Ovary (tissue), 9 donors: ENCODE data around the gene RNF38. TPM values are rescaled to one million over a fixed set of nuclear protein-coding genes. Genes with fewer than 3 reads are reported as not detected.
"Not testable (repeated sequence)": the region's sequence is repeated elsewhere in the genome, so short reads cannot be mapped to it uniquely, and the experiment has no call there.

Experiments used
- DNase-seq, 5 donors: peaks; one replicate each; pipeline ENCODE4 v3.0.0-alpha.2; 2019 to 2020
- H3K27ac ChIP-seq, 2 donors: fragments of 200-600 bp; one replicate each; pipeline versions ENCODE4 v1.5.1 to v1.8.0; 2019 to 2022
- H3K27me3 ChIP-seq: fragments of 200-600 bp; one replicate; pipeline ENCODE4 v1.8.0; 2022
- H3K36me3 ChIP-seq: fragments of 200-600 bp; sonication (generic); one replicate; pipeline ENCODE4 v1.5.1; 2019
- H3K4me1 ChIP-seq: one replicate; pipeline ENCODE4 v1.8.1; 2013; ENCODE audit warnings: mild to moderate bottlenecking, moderate library complexity; ENCODE audit not compliant: insufficient read depth
- H3K4me3 ChIP-seq: fragments of 200-600 bp; sonication (generic); one replicate; pipeline ENCODE4 v1.5.1; 2017
- H3K9me3 ChIP-seq, 2 donors: fragments of 200-600 bp in 1 of 2; sonication (generic) in 1 of 2; one replicate each; pipeline versions ENCODE4 v1.5.1 to v1.8.1; 2013 to 2019; ENCODE audit warnings: mild to moderate bottlenecking in 1 of 2, moderate library complexity in 1 of 2
- CTCF ChIP-seq, 3 donors: fragments of 450-650 bp in 2 of 3; fragments of 200-600 bp in 1 of 3; IDR thresholded peaks; one replicate each; pipeline versions ENCODE4 v1.5.1 to v1.8.0; 2016 to 2022; ENCODE audit warnings: antibody characterized with exemption in 3 of 3, mild to moderate bottlenecking in 1 of 3
- EP300 ChIP-seq: sonication (generic); formaldehyde crosslinking; IDR thresholded peaks from one replicate; pipeline ENCODE4 v1.6.1; 2017; ENCODE audit warnings: antibody characterized with exemption
- POLR2A ChIP-seq: fragments of 450-650 bp; IDR thresholded peaks from one replicate; pipeline ENCODE4 v1.6.1; 2017; ENCODE audit warnings: antibody characterized with exemption, mild to moderate bottlenecking, moderate library complexity
- WGBS, 3 donors: extraction: QIAGEN DNeasy Blood & Tissue Kit in 1 of 3; methylation state at CpG; one replicate each; pipeline versions ENCODE4 v1.1.5 to v1.1.7; 2013 to 2017; 5-methylcytosine and 5-hydroxymethylcytosine counted together
- intact Hi-C, 4 donors: fragments of 100-400 bp; cut with DNase I; formaldehyde crosslinking; loops; one replicate each; pipeline versions ENCODE4 v1.11.0 to v1.15.1; 2022 to 2023
- polyA plus RNA-seq, 2 donors: library from polyadenylated mRNA; stranded (reverse); fragments of 200-250 nt in 1 of 2; fragments of 350-450 nt in 1 of 2; fragmentation: Illumina TruSeq in 1 of 2; extraction: RNeasy Lipid Tissue Mini Kit (QIAGEN cat#74804) in 1 of 2; gene quantifications; one replicate each; pipeline ENCODE4 v1.2.3, GENCODE V29; 2013 to 2014
- total RNA-seq, 7 donors: library from RNA; depleted of rRNA in 2 of 7; stranded (reverse); fragments of >200 nt in 2 of 7; fragmentation: NEBNext Ultra II Directional in 3 of 7; extraction: Animal tissue kit (Norgen Biotek cat#: 25700) in 3 of 7; gene quantifications; one replicate each; pipeline versions ENCODE4 v1.1.0 to v1.2.4, GENCODE V29; 2016 to 2023
- donor health status: DM: no; HTN: no; CAD: no; lungs with moderate emphysema.
- donor health status: DM: no; HTN: no; CAD: no.
- donor health status: Bipolar disorder and iron deficiency.
- donor health status: DM: yes; HTN: yes; CAD: no.
- donor health status: DM: no; HTN: no; CAD: no.
- donor health status: DM: yes; HTN: yes; CAD: no.

Gene RNF38
- total and polyA plus RNA-seq, 9 donors, result 30.4 to 81.3 (median 55.7) TPM

- no peak overlapping the region for H3K4me3 ChIP-seq
- no peak overlapping the region for H3K27ac ChIP-seq
- no peaks in the 10 kb centered on the region for H3K27me3 ChIP-seq
- WGBS, 3 donors, result 89 to 94% (median 93%) methylated on average over 24 of the region's 24 CpGs
- TF ChIP-seq POLR2A, result no peak
- no peak for TF ChIP-seq CTCF (IDR thresholded peaks at IDR 0.05)
- TF ChIP-seq EP300, result no peak
- H3K9me3 ChIP-seq, result no peaks in the 10 kb centered on the region
- intact Hi-C loops, result loop anchor here (5.0 to 10.0 kb wide), 4 partner anchors 130 to 368 kb away; partner anchors contain the start of genes OR2S2 (in 2 of the 4) and CLTA (in 1 of the 4)
- H3K36me3 ChIP-seq, result no peaks in the 10 kb centered on the region
- no peak for DNase-seq
- H3K4me1 ChIP-seq, result no peaks in the 10 kb centered on the region
Measured at GRCh38 chr9:36325081-36325828, 74.8 kb downstream of the RNF38 start.

- 90 to 92% (median 91%) methylated on average over 12 of the region's 12 CpGs for WGBS, 3 donors
Measured at GRCh38 chr9:36323926-36324325, 76.1 kb downstream of the RNF38 start.

GRCh38 chr9:36322462-36322861 lies 77.6 kb downstream of the RNF38 start:
- no peak for DNase-seq
- H3K27me3 ChIP-seq, result no peaks in the 10 kb centered on the region
- 57 to 83% (median 75%) methylated on average over 3 of the region's 3 CpGs for WGBS, 3 donors
- H3K9me3 ChIP-seq, result no peaks in the 10 kb centered on the region
- intact Hi-C loops, result loop anchor here in 2 of 4 donors (10.0 kb wide), 2 partner anchors 128 to 148 kb away; partner anchors contain the start of gene CLTA (in 1 of the 2)
- H3K4me3 ChIP-seq, result no peak overlapping the region
- H3K36me3 ChIP-seq, result no peaks in the 10 kb centered on the region
- TF ChIP-seq CTCF (IDR thresholded peaks at IDR 0.05) (no peak), EP300 (no peak), POLR2A (no peak)
- no peak overlapping the region for H3K27ac ChIP-seq
- H3K4me1 ChIP-seq, result no peaks in the 10 kb centered on the region

More at GRCh38 chr9:36323926-36324325, 76.1 kb downstream of the RNF38 start:
- TF ChIP-seq CTCF (IDR thresholded peaks at IDR 0.05), result no peak
- TF ChIP-seq EP300, result no peak
- no peak for TF ChIP-seq POLR2A
- Histone ChIP-seq H3K36me3 (no peaks in the 10 kb centered on the region), H3K4me1 (no peaks in the 10 kb centered on the region), H3K27me3 (no peaks in the 10 kb centered on the region), H3K27ac (no peak overlapping the region), H3K9me3 (no peaks in the 10 kb centered on the region), H3K4me3 (no peak overlapping the region)
- intact Hi-C loops, result loop anchor here in 2 of 4 donors (10.0 kb wide), 2 partner anchors 129 to 149 kb away; partner anchors contain the start of gene CLTA (in 1 of the 2)
- no peak for DNase-seq

GRCh38 chr9:36321903-36322302 lies 78.2 kb downstream of the RNF38 start:
- DNase-seq, H3K36me3 ChIP-seq, H3K27me3 ChIP-seq, H3K4me1 ChIP-seq, H3K4me3 ChIP-seq, H3K9me3 ChIP-seq, H3K27ac ChIP-seq: not testable (repeated sequence)
- 76 to 92% (median 89%) methylated on average over 4 of the region's 4 CpGs for WGBS, 3 donors
- intact Hi-C loops, result loop anchor here in 2 of 4 donors (10.0 kb wide), 2 partner anchors 127 to 147 kb away; partner anchors contain the start of gene CLTA (in 1 of the 2)

- intact Hi-C loops, result loop anchor here in 2 of 4 donors (10.0 kb wide), 2 partner anchors 126 to 146 kb away; partner anchors contain the start of gene CLTA (in 1 of the 2)
- H3K4me3 ChIP-seq, result no peak overlapping the region
- WGBS, 3 donors, result 60 to 74% (median 71%) methylated on average over 5 of the region's 5 CpGs
- H3K36me3 ChIP-seq, result no peaks in the 10 kb centered on the region
- no peak overlapping the region for H3K27ac ChIP-seq
- H3K4me1 ChIP-seq, result no peaks in the 10 kb centered on the region
- no peaks in the 10 kb centered on the region for H3K9me3 ChIP-seq
- no peak for TF ChIP-seq CTCF (IDR thresholded peaks at IDR 0.05)
- no peak for TF ChIP-seq EP300
- no peak for TF ChIP-seq POLR2A
- H3K27me3 ChIP-seq, result no peaks in the 10 kb centered on the region
- DNase-seq, result no peak
Measured at GRCh38 chr9:36320466-36320865, 79.6 kb downstream of the RNF38 start.
